ENCODE measurements around the gene LRP5.
A peak's percentile ranks its signal among the peaks of the same experiment; 100 is the strongest.
"Not testable (repeated sequence)": the region's sequence is repeated elsewhere in the genome, so short reads cannot be mapped to it uniquely, and the experiment has no call there.

LRP5 gene

GRCh38 chr11:68471360-68472340 lies 159.3 kb downstream of the LRP5 start:
- peak; percentile 85 for DNase-seq

DNA sequence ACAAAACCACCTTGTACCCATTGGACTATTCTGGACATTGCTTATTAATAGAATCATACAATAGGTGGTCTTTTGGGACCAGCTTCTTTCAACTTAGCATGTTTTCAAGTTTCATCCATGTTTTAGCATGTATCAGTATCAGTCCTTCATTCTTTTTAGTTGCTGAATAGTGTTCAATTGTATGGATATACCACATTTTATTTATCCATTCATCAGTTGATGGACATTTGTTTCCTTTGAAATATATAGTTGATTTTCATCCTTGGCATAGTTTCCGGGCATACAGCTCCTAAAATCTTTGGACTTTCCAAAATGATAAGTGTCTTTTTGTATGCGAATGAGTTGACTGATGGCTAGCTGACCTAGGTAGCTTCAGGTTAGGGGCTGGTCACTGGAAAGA lies 160.4 kb downstream of the LRP5 start:
- no peak for DNase-seq

- DNase-seq: no peak
Observed at GRCh38 chr11:68473693-68474092, 161.3 kb downstream of the LRP5 start.

GRCh38 chr11:68475626-68476025 lies 163.2 kb downstream of the LRP5 start:
- DNase-seq: not testable (repeated sequence)

- no peak for DNase-seq
Observed at GRCh38 chr11:68479390-68479789, 167.0 kb downstream of the LRP5 start.

- DNase-seq: no peak
Observed at GRCh38 chr11:68480193-68480592, 167.8 kb downstream of the LRP5 start.

DNA sequence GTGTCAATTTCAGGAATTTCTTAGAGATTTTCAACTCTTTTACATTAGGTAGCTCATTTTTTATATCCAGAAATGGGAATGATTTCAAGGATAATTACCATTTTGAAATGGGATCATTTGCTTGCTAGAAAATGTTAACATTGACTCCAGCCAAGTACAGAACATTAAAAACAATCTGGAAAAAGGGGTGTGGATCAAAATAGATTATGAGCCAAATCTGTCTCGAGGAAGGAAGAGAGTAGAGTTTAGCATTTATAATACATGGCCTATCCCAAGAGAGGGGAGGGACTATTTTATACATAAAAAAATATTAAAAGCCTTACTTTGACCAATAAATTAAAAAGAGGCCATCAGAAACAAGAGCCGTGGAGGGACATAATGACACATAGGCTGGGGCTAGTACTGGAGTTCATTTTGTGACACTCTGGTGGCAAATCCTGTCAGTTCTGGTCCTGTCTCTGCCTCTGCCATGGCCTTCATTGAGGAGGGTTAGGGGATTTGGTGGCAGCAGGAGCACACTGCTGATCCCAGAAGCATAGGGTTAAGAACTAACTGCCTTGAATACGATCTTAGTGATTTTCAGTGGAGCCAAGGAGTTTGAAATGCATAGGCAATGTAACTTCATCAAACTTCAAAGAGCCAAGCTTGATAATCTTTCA lies 168.6 kb downstream of the LRP5 start:
- no peak for DNase-seq

GRCh38 chr11:68481579-68482240 lies 169.3 kb downstream of the LRP5 start:
- no peak for DNase-seq

DNA sequence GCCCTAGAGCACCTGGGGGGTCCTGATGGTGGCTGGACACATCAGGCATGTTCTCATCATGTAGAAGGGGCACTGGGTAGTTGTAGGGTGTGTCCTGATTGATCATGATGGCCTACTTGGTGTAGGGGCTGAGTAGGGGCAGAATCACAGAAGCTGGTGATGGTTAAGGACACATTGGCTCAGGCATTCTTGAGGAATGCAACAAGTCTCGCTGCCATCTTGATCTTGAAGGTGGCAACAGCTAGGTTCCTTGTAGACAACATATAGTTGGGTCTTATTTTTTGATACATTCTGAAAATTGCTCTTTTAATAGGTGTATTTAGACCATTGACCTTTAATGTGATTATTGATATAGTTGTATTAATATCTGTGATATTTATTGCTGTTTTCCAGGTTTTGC lies 176.2 kb downstream of the LRP5 start:
- DNase-seq: no peak

DNA sequence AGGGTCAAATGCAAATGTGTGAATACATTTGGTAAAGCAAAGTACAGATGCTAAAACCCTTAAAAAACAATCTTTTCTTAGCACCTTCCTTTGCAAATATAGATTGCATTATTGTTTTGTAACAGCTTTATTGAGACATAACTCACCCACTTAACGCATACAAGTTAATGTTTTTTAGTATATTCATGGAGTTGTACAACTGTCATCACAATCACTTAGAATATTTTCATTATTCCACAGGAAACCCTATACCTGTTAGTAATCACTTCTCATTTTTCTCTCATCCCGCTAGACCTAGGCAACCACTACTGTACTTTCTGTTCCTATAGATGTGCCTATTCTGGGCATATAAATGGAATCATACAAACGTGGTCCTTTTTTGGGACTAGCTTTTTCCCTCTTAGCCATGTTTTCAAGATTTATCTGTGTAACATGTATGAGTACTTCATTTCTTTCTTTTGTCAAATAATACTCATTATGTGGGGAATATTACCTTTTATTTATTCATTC lies 182.9 kb downstream of the LRP5 start:
- DNase-seq: no peak

- no peak for DNase-seq
Observed at GRCh38 chr11:68495872-68496271, 183.5 kb downstream of the LRP5 start.

- DNase-seq: peak; percentile 28
Observed at GRCh38 chr11:68497761-68498160, 185.4 kb downstream of the LRP5 start.

GRCh38 chr11:68498321-68498720 lies 185.9 kb downstream of the LRP5 start:
- peak; percentile 30 for DNase-seq

Data from suppressor macrophage treated with lipopolysaccharide for 4 hours (primary cell).